GM19239 (cell line): ENCODE measurements around the gene SPHK1.
"Not testable (repeated sequence)": the region's sequence is repeated elsewhere in the genome, so short reads cannot be mapped to it uniquely, and the experiment has no call there.

ENCODE experiments used
- DNase-seq: peaks from one replicate; pipeline ENCODE4 v3.0.0; 2011; ENCODE audit warnings: low spot score; ENCODE audit not compliant: insufficient read length
- FAIRE-seq: peaks from 2 replicates; lab custom pipeline; 2011; peaks lifted over from hg19 to GRCh38; lab: Jason Lieb, UNC

SPHK1 gene, protein sequence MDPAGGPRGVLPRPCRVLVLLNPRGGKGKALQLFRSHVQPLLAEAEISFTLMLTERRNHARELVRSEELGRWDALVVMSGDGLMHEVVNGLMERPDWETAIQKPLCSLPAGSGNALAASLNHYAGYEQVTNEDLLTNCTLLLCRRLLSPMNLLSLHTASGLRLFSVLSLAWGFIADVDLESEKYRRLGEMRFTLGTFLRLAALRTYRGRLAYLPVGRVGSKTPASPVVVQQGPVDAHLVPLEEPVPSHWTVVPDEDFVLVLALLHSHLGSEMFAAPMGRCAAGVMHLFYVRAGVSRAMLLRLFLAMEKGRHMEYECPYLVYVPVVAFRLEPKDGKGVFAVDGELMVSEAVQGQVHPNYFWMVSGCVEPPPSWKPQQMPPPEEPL

DNA sequence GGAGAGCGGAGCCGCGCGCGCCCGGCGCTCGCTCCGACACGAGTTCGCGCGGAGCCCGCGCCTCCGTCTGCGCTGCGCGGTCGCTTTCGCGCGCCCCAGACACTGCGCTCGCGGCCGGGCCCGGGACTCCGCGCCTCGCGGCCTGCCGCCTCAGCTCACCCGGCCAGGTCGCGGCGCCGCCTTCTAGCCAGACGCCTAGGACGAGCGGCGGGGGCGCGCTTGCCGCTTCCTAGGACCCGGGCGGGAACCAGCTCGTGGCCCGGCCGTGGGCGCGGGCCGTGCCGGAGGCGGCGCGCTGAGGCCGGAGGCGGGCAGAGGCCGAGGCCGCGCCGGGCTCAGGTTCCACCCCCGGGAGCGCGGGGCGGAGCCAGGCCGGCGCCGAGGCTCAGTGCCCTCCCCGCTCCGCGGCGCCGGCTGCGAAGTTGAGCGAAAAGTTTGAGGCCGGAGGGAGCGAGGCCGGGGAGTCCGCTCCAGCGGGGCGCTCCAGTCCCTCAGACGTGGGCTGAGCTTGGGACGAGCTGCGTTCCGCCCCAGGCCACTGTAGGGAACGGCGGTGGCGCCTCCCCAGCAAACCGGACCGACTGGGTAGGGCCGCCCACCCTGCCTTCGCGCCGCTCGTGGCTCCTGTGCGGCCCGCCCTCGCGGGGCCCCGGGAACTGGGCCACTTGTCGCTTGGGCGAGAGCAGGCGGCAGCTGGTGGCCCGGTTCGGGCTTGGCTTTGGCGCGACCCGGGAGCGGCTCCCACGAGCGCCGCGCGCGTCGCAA is at the start of gene SPHK1:
Gene SPHK1 (plus strand): TSS at position 388 of the 765 bp plus-strand sequence. CDS start 1,036 bp downstream, outside the sequence.
- FAIRE-seq (peak; percentile 45), DNase-seq (peak; percentile 90)

DNA sequence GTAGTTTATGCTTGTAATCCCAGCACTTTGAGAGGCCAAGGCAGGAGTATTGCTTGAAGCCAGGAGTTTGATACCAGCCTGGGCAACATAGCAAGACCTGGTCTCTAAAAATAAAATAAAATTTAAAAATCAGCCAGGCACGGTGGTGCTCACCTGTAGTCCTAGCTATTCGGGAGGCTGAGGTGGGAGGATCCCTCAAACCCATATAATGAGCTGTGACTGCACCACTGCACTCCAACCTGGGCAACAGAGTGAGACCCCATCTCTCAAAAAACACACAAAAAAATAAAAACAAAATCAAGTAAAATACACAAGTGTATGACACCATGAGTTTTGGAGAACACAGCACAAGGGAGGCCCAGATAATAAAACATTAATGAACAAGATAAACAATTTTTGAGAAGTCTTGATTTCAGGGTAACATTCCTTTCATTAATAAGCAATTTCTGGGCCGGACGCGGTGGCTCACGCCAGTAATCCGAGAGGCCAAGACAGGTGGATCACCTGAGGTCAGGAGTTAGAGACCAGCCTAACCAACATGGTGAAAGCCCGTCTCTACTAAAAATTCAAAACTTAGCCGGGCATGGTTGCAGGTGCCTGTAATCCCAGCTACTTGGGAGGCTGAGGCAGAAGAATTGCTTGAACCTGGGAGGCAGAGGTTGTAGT is 48.6 kb upstream of the SPHK1 start:
- DNase-seq (no peak), FAIRE-seq (no peak)

DNA sequence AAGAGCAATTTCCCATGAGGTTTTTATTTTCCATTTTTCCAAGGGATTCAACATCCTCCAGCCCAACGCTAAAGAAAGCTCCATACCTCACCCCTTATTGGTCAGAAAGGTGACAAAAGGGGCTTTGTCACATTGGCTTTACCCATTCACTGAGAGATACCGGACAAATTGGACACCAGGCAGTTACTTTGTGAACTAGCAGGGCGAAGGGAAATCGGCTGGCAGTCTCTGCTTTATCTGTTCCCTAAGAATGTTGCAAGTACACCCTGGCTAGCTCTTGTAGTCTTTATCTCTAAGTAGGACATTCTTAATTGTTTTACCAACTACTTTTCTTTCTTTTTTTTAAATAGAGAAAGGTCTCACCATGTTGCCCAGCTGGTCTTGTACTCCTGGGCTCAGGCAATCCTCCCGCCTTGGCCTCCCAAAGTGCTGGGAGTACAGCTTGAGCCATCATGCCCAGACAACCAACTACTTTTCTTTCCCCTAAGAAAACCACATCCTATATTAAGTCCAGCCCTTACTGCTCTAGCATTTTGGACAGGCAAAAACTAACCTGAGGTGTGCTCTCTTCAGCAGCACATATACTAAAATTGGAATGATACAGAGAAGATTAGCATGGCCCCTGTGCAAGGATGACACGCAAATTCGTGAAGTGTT is 47.5 kb upstream of the SPHK1 start:
- DNase-seq = no peak
- no peak for FAIRE-seq

DNA sequence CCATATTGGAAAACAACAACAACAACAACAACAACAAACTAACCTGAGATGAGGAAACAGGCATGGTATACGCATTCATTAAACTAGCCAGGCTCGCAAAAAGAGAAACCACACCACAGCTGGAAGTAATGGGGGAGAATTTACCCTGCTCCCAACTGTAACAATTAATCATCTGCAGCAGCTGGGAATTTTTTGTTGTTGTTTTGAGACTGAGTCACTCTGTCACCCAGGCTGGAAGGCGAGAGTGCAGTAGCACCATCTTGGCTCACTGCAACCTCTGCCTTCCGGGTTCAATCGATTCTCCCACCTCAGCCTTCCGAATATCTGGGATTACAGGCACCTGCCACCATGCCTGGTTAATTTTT is 47.0 kb upstream of the SPHK1 start:
- no peak for DNase-seq
- FAIRE-seq = no peak

DNA sequence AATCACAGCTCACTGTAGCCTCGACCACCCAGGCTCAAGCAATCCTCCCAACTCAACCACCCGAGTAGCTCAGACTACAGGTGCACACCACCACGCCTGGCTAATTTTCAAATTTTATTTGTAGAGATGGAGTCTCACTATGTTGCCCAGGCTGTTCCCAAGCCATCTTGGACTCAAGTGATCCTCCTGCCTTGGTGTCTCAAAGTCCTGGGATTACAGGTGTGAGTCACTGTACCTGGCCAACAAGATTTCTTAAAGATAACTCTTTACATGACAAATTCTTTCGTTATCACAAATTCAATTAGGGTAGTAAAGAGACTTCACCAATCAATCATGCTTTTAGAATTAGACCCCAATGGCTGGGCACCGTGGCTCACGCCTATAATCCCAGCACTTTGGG is 43.1 kb upstream of the SPHK1 start:
- FAIRE-seq (no peak), DNase-seq (no peak)

DNA sequence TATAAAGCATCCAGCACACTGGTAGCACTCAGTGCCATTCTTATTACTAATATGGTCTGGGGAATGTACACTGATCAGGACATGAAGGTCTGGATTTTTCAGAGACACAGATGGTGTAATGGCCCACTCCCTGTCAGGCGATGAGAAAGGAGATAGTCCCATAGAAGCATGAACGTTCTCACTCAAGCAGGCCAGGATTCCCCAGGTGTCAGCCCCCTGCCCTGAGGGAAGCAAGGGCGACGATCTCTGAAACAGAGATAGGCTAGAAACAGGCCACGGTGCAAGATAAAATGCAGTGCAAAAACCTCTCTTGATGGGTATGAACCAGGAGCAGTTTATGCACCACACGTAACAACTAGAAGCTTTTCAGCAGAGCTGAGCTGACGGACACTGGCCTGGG is 41.3 kb upstream of the SPHK1 start:
- no peak for FAIRE-seq

DNA sequence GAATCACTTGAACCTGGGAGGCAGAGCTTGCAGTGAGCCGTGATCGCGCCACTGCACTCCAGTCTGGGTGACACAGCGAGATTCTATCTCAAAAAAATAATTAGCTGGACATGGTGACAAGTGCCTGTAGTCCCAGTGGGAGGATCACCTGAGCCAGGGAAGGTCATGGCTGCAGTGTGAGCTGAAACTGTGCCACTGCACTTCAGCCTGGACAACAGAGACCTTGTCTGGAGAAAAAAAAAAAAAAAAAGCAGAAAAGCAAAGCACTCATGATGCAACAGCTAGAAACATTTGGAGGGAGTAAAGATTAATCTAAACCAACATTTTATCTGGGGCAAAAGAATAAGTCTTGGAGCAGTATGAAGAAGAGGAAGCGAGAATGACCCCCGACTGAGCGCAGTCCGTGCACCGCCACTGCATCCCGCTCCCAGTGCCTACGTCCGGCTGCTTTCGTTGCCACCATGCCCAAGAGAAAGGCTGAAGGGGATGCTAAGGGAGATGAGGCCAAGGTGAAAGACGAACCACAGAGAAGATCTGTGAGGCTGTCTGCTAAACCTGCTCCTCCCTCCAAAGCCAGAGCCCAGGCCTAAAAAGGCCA is 38.9 kb upstream of the SPHK1 start:
- DNase-seq = no peak
- no peak for FAIRE-seq

More for the DNA sequence above, 41.3 kb upstream of the SPHK1 start:
- DNase-seq = no peak

DNA sequence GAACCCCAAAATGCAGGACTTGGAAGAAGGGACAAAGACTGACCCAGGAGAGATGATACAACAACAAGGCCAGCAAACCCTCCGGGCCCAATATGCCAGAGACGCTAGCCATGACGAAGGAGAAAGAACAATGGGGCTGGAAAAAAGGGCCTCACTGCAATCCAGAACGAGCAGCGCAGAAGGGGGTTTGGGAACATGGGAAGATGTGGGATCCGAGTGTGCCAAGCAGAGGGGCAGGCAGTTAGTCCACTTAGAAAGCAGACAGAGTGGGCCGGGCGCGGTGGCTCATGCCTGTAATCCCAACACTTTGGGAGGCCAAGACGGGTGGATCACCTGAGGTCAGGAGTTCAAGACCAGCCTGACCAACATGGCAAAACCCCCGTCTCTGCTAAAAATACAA is 37.5 kb upstream of the SPHK1 start:
- not testable (repeated sequence) for DNase-seq, FAIRE-seq

DNA sequence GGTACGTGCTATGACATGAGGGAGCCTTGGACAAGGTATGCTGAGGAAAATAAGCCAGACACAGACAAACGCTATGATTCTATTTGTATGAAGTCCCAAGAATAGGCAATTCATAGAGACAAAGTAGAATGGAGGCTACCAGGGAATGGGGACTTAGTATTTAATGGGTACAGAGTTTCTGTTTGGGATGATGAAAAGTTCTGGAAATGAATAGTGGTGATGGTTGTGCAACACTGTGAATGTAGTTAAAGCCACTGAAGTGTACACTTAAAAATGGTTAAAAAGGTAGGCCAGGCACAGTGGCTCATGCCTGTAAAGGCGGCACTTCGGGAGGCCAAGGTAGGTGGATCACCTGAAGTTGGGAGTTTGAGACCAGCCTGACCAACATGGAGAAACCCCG is 33.9 kb upstream of the SPHK1 start:
- FAIRE-seq = no peak
- DNase-seq = no peak

DNA sequence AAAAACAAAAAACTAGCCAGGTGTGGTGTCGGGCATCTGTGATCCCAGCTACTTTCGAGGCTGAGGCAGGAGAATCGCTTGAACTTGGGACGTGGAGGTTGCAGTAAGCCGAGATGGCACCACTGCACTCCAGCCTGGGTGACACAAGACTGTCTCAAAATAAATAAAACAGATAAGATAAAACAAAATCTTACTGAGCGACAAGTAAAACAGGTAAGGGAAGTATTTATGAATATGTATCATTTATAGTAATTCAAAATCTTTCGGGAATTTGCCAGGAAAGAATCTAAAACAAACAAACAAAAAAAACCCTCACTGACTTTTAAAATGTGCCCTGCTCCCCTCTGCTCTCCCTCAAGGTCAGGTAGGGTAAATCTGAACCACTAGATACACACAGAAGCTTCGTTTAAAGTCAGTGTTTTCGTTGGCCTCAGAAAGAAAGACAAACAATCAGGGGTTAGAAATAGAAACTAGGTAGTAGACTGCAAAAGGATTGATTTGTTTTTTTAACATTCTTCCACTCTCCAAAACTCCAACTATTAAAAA is 32.8 kb upstream of the SPHK1 start:
- FAIRE-seq (no peak), DNase-seq (no peak)

DNA sequence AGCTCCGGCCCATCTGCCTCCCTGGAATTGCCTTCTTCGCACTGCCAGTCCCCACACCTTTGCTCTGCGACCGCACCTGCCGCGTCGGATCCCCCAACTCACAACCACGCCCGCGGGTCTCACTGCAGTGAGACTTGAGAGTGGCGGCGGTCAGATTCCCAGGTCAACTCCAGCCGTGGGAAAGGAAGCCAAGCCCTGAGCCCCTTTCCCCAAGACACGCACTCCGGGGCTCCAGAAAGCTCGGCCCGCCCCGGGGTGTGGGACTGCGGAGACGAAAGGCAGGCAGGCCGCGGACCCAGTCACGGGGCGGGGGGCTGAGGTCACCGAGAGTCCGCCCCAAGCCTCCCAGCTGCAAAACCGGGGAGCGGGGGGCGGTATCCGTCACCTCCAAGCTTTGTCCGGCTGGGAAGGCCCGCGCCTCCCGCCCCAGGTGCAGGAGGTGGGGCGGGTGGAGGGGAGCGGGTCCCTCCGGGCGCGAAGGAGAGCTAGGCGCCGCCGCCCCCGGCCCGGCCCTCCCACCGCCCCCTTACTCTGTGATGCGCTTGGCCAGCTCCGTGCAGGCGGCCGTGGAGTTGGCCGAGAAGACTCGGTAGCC is 31.3 kb upstream of the SPHK1 start:
- peak; percentile 40 for DNase-seq
- FAIRE-seq = no peak

DNA sequence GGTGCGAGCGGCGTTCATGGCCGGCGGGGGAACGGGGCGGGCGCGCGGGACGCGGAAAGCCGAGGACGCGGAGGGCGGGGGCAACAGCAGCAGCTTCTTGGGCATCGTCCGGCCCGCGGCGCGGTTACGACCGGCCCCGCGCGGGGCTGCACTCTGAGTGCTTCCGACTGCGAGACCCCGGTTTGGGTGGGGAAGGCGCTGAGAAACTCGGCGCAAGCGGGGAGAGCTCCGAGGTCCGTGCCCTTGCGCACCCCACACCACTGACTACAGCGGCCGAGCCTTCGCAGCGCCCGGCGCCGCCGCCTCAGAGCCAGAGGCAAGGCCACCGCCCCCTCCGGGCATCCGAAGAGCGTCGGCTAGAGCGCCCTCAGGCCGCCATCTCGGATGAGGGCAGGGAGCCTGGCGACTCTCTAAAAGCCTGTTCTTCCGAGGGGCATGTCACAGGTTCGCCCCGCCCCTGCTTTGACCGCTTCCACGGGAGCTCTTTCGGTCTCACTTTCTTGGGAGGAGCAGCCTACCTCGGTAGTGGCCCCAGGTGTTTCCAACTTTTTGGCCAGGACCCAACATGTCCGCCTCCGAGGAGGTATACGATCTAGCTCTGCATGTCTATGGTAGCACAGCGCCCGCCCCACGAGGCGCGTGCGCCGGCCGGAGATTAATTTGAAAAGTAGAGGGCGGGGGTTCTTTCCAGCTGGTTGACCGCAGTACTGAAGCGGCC is 30.7 kb upstream of the SPHK1 start, which contains the start of gene PRPSAP1:
Gene PRPSAP1 (minus strand): TSS at position 318 of the 718 bp plus-strand sequence. CDS start 213 bp downstream, at position 105.
- peak; percentile 95 for FAIRE-seq

DNA sequence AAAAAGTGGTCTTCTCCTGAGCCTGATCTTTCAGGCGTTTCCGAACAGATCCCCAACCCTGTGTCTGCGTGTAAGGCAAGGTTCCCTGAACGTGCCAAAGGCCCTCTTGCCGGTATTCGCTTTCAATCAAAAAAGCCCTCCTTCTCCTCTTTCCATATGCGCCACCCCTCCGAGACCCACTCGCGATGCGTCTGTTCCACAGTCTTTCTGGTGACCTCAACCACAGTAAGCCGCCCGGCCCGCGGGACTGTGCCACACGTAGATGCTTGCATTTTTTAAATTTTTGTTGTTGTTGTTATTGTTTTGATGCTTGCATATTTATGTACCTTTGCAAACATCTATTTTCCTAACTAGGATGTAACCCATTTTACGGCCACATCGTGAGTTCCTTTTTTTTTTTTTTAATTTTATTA is 30.1 kb upstream of the SPHK1 start:
- FAIRE-seq (no peak), DNase-seq (no peak)

More for the DNA sequence above, 30.7 kb upstream of the SPHK1 start, which contains the start of gene PRPSAP1:
- DNase-seq = peak; percentile 91

DNA sequence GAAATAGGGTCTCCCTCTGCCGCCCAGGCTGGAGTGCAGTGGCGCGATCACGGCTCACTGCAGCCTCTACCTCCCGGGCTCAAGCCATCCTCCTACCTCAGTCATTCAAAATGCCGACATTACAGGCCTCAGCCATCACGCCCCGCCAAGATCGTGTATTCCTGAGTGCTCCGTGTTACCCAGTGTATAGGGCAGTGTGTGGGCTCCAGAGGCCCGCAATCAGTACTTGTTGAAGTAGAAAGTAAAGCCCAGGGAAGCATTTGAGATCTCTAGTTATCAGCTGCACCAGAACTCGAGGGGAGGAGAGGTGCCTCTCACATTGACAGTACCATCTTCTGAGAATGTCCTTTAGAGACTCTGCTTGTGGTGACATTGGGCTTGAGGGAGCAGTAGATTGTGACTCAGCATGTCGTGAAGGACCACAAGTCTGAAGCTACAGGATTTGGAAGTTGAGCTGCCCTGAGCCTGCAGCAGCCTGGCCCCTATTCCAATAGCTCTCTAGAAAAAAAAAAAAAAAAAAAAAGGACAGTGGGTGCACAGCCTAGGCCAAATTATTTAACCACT is 29.6 kb upstream of the SPHK1 start:
- DNase-seq (no peak), FAIRE-seq (no peak)

DNA sequence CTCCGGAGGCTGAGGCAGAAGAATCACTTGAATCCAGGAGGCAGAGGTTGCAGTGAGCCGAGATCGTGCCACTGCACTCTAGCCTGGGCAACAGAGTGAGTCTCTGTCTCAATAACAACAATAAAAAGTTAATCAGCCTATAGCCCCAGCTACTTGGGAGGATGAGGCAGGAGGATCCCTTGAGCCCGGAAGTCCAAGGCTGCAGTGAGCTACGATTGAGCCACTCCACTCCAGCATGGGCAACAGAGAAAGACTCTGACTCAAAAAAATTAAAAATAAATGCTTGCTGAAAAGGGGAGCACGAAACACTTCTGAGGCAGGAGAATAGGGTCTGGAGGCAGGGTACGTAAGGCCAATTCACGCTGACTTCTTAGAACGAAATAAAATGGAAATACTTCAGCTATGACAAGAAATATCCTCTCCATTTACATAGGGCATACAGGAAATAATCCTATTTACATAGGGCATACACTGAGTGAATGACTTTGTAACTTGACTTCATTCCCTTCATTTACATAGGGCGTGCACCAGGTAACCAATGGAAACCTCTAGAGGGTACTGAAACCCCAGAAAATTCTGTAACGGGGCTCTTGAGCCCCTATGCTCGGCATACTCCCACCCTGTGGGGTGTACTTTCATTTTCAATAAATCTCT is 27.5 kb upstream of the SPHK1 start:
- no peak for DNase-seq
- FAIRE-seq = no peak

DNA sequence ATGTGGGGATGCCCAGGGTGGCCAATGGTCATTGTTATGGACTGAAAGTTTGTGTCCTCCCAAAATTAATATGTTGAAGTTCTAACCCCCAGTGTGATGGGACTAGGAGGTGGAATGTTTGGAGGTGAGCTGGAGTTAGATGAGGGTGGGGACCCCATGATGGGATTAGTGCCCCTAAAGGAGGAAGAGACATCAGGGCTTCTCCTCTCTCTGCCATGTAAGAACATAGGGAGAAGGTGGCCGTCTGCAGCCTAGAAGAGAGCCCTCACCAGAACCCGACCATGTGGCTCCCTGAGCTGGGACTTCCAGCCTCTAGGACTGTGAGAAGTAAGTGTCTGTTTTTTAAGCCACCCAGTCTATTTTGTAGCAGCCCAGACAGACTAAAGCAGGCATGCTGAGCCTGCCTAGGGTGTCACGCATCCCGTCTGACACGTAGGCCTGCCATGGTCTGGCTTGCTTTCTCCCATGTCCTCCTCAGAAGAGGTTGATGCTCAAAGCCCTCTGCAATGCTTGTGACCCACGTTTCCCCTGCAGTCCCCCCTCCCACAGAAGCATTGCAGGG is 26.7 kb upstream of the SPHK1 start:
- no peak for FAIRE-seq

DNA sequence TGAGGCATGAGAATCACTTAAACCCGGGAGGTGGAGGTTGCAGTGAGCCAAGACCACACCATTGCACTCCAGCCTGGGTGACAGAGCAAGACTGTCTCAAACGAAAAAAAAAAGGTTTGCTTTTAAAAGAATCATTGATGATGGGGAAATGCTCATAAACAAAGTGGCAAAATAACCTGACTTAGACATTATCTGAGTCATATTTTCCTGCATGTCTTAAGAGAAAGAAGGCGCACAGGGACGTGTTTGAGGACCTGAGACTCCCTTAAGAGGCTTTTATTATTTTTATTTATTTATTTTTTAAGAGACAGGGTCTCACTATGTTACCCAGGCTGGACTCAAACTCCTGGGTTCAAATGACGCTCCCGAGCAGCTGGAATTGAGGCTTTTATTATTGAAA is 25.0 kb upstream of the SPHK1 start:
- DNase-seq (no peak), FAIRE-seq (no peak)

More for the DNA sequence above, 26.7 kb upstream of the SPHK1 start:
- DNase-seq = no peak
